KMS-11 (cell line): ENCODE data around the gene MED27.

Experiments
- H2AFZ ChIP-seq: fragments of 200-600 bp; sonication (generic); 2 replicates; pipeline ENCODE4 v1.6.1; 2016; ENCODE audit warnings: antibody characterized with exemption, mixed run types, low read depth
- H3K27ac ChIP-seq: fragments of 200-600 bp; sonication (generic); 2 replicates; pipeline ENCODE4 v1.6.1; 2016; ENCODE audit warnings: mild to moderate bottlenecking, mixed run types
- H3K27me3 ChIP-seq: fragments of 200-600 bp; sonication (generic); 2 replicates; pipeline ENCODE4 v1.6.1; 2017; ENCODE audit warnings: mild to moderate bottlenecking, low read depth, mixed run types, moderate library complexity; ENCODE audit not compliant: insufficient read depth
- H3K36me3 ChIP-seq: fragments of 200-600 bp; sonication (generic); 2 replicates; pipeline ENCODE4 v1.6.1; 2017; ENCODE audit warnings: mild to moderate bottlenecking, mixed run types; ENCODE audit not compliant: insufficient read depth
- H3K4me1 ChIP-seq: fragments of 200-600 bp; sonication (generic); 2 replicates; pipeline ENCODE4 v1.6.1; 2016; ENCODE audit warnings: mild to moderate bottlenecking, low read depth, mixed run types; ENCODE audit not compliant: poor library complexity, severe bottlenecking
- H3K4me2 ChIP-seq: fragments of 200-600 bp; sonication (generic); 2 replicates; pipeline ENCODE4 v1.7.0; 2016; ENCODE audit warnings: mild to moderate bottlenecking, mixed run types
- H3K4me3 ChIP-seq: fragments of 200-600 bp; sonication (generic); IDR thresholded peaks from 2 replicates; pipeline ENCODE4 v1.6.1; 2017; ENCODE audit warnings: low read depth, low read length, mixed read lengths; ENCODE audit not compliant: insufficient read depth
- H3K79me2 ChIP-seq: fragments of 200-600 bp; sonication (generic); 2 replicates; pipeline ENCODE4 v1.6.1; 2016; ENCODE audit warnings: low read depth, mixed run types; ENCODE audit not compliant: insufficient read depth
- H3K9ac ChIP-seq: fragments of 200-600 bp; sonication (generic); 2 replicates; pipeline ENCODE4 v1.6.1; 2016; ENCODE audit warnings: mild to moderate bottlenecking, mixed run types
- H4K20me1 ChIP-seq: fragments of 200-600 bp; sonication (generic); 2 replicates; pipeline ENCODE4 v1.6.1; 2016; ENCODE audit warnings: mild to moderate bottlenecking, mixed run types; ENCODE audit not compliant: insufficient read depth
- TF ChIP-seq, protein P1 (sequence below): fragments of 200-600 bp; sonication (generic); conservative IDR thresholded peaks from 2 replicates; pipeline ENCODE4 v1.6.1; 2017; ENCODE audit warnings: low read depth, mild to moderate bottlenecking, antibody characterized with exemption, low read length, moderate library complexity, mixed read lengths

MED27 gene

DNA sequence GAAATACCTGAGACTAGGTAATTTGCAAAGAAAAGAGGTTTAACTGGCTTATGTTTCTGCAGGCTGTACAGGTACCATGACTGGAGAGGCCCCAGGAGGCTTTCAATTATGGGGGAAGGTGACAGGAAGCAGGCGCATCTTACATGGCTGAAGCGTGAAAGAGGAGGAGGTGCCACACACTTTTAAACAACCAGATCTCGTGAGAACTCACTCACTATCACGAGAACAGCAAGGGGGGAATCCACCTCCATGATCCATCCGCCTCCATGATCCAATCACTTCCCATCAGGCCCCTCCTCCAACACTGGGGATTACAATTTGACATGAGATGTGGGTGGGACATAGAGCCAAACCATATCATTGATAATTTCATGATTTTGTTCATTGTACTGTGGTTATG is 2.5 kb upstream of the MED27 start:
- Histone ChIP-seq H2AFZ (no peak overlapping the region), H3K4me1 (peaks cover 19% of the 10 kb centered on the region), H3K36me3 (no peaks in the 10 kb centered on the region), H3K4me2 (no peak overlapping the region), H3K27ac (no peak overlapping the region), H3K4me3 (no peak overlapping the region), H3K9ac (no peak overlapping the region), H3K79me2 (peaks cover 7% of the 10 kb centered on the region; the same call in 1 of the 2 replicates), H3K27me3 (no peaks in the 10 kb centered on the region), H4K20me1 (no peaks in the 10 kb centered on the region)
- TF ChIP-seq, protein P1, sequence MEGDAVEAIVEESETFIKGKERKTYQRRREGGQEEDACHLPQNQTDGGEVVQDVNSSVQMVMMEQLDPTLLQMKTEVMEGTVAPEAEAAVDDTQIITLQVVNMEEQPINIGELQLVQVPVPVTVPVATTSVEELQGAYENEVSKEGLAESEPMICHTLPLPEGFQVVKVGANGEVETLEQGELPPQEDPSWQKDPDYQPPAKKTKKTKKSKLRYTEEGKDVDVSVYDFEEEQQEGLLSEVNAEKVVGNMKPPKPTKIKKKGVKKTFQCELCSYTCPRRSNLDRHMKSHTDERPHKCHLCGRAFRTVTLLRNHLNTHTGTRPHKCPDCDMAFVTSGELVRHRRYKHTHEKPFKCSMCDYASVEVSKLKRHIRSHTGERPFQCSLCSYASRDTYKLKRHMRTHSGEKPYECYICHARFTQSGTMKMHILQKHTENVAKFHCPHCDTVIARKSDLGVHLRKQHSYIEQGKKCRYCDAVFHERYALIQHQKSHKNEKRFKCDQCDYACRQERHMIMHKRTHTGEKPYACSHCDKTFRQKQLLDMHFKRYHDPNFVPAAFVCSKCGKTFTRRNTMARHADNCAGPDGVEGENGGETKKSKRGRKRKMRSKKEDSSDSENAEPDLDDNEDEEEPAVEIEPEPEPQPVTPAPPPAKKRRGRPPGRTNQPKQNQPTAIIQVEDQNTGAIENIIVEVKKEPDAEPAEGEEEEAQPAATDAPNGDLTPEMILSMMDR: no peak

DNA sequence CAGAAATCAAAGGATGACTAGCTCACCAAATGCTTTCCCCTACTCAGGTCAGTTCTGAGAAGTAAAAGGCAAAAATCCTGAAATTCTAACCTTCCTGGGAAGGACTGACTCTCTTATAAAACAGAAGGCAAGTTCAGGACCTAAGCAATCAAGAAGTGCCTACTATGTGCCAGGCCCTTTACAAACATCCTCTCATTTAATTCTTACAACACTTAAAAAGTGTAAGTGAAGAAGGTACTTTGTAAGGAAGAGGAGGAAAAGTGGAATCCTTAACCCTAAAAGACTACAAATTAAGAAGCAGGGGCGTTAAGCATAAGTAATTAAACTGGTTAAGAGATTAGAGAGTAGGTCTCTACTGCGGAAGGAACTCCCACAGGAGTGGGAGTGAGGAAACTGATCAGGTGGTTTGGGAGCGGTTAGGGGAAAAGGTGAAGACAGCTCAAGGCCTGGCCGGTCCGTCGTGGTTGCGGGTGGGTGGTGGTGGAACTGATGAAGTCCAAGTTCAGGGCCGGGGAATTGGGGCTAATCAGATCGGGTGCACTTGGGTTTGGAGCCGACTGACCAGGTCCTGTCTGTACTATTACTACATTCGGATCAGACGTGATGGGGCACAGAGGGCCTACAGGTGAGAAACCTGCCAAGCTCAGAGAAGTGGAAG is 839 bp downstream of the MED27 start:
- H3K36me3 ChIP-seq: peaks cover 4% of the 10 kb centered on the region; the same call in 1 of the 2 replicates
- TF ChIP-seq, protein P1: no peak
- no peaks in the 10 kb centered on the region for H3K27me3 ChIP-seq
- H3K79me2 ChIP-seq: peaks cover 24% of the 10 kb centered on the region; the same call in 1 of the 2 replicates
- no peaks in the 10 kb centered on the region for H4K20me1 ChIP-seq
- no peak overlapping the region for H3K4me3 ChIP-seq
- peak overlapping the region; percentile 98 for H3K4me2 ChIP-seq
- peaks cover 19% of the 10 kb centered on the region for H3K4me1 ChIP-seq
- H3K9ac ChIP-seq: peak overlapping the region; percentile 75; the same call in 1 of the 2 replicates
- H2AFZ ChIP-seq: peak overlapping the region; percentile 50; the same call in 1 of the 2 replicates
- peak overlapping the region; percentile 20; the same call in 1 of the 2 replicates for H3K27ac ChIP-seq

GRCh38 chr9:132077881-132078698 is 1.6 kb downstream of the MED27 start:
- H3K79me2 ChIP-seq: peaks cover 27% of the 10 kb centered on the region; the same call in 1 of the 2 replicates
- peaks cover 19% of the 10 kb centered on the region for H3K4me1 ChIP-seq
- H3K4me3 ChIP-seq: no peak overlapping the region
- no peaks in the 10 kb centered on the region for H3K27me3 ChIP-seq
- no peak overlapping the region for H2AFZ ChIP-seq
- TF ChIP-seq, protein P1: no peak
- H3K36me3 ChIP-seq: peaks cover 6% of the 10 kb centered on the region; the same call in 1 of the 2 replicates
- no peak overlapping the region for H3K27ac ChIP-seq
- no peaks in the 10 kb centered on the region for H4K20me1 ChIP-seq
- peak overlapping the region; percentile 98 for H3K4me2 ChIP-seq
- H3K9ac ChIP-seq: no peak overlapping the region

- H2AFZ ChIP-seq: no peak overlapping the region
These were observed 3.8 kb downstream of the MED27 start for GRCh38 chr9:132075853-132076252.

More at GRCh38 chr9:132075853-132076252, 3.8 kb downstream of the MED27 start:
- H3K9ac ChIP-seq: no peak overlapping the region
- peaks cover 40% of the 10 kb centered on the region; the same call in 1 of the 2 replicates for H3K79me2 ChIP-seq
- H3K4me2 ChIP-seq: no peak overlapping the region
- peaks cover 19% of the 10 kb centered on the region for H3K4me1 ChIP-seq
- no peak overlapping the region for H3K27ac ChIP-seq
- peaks cover 12% of the 10 kb centered on the region; the same call in 1 of the 2 replicates for H3K36me3 ChIP-seq
- no peaks in the 10 kb centered on the region for H3K27me3 ChIP-seq
- no peaks in the 10 kb centered on the region for H4K20me1 ChIP-seq
- TF ChIP-seq, protein P1: no peak
- no peak overlapping the region for H3K4me3 ChIP-seq
